Skeletal muscle satellite cell (primary cell): Measurements from ENCODE around the gene RPL13.
"Not testable (repeated sequence)": the region's sequence is repeated elsewhere in the genome, so short reads cannot be mapped to it uniquely, and the experiment has no call there.

Source experiments
- H3K27me3 ChIP-seq: 2 replicates; pipeline ENCODE4 v1.7.0; 2013; ENCODE audit warnings: low read length; ENCODE audit not compliant: control insufficient read depth, insufficient read depth
- H3K36me3 ChIP-seq: 2 replicates; pipeline ENCODE4 v1.7.0; 2013; ENCODE audit warnings: mild to moderate bottlenecking, control low read depth, low read length; ENCODE audit not compliant: insufficient read depth
- H3K4me1 ChIP-seq: 2 replicates; pipeline ENCODE4 v1.7.0; 2013; ENCODE audit warnings: low read length; ENCODE audit not compliant: control insufficient read depth, insufficient read depth
- H3K4me2 ChIP-seq: 2 replicates; pipeline ENCODE4 v1.7.0; 2013; ENCODE audit warnings: mild to moderate bottlenecking, low read length
- H3K4me3 ChIP-seq: 2 replicates; pipeline ENCODE4 v1.7.0; 2013; ENCODE audit warnings: low read length
- H3K9ac ChIP-seq: 2 replicates; pipeline ENCODE4 v1.7.0; 2013; ENCODE audit warnings: mild to moderate bottlenecking, low read depth, low read length, moderate library complexity
- H3K9me3 ChIP-seq: replicated peaks from 2 replicates; pipeline ENCODE4 v1.7.0; 2013; ENCODE audit warnings: mild to moderate bottlenecking, control low read depth, low read length

The RPL13 gene

DNA sequence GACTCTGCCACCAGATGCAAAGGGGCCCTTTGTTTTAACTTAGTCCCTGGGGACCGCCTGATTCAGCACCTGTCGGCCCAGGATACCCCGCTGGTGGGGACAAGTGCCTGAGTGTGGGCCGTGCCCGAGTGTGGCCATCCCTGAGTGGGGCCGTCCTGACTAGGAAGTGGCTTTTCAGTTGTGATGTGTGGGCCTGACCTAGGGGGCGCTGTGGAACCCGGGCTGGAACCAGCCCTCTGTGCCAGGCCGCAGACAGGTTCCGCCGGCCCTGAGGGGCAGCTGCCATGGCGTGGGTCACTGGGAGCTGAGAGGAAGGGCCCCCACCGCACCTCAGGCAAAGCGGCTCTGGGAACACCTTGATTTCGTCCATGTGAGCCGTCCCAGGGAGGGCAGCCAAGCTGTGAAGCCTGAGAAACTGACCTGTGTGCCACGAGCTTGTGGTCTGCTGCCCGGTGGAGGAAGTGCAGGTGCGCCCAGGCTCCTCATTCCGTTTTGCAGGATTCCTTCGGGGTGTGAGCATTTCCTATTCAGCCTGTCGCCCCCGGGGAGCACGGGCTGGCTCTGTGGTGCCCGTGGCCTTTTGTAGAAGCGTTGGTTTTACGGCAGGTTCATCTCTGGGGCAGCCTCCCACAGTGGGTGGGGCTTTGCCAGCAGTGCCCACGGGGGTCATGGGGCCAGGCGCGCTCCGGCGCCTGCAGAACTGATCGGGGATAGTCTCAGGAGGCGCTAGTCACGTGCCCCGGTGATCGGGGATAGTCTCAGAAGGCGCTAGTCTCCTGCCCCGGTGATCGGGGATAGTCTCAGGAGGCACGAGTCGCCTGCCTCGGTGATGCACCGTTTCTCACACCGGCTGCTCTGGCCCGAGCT lies 5.3 kb downstream of the RPL13 start:
- Histone ChIP-seq H3K9me3 (no peaks in the 10 kb centered on the region), H3K9ac (peak overlapping the region; percentile 28), H3K4me1 (peaks cover 45% of the 10 kb centered on the region), H3K27me3 (no peaks in the 10 kb centered on the region), H3K4me3 (peak overlapping the region; percentile 41), H3K4me2 (peak overlapping the region; percentile 84), H3K36me3 (peaks cover 40% of the 10 kb centered on the region)

DNA sequence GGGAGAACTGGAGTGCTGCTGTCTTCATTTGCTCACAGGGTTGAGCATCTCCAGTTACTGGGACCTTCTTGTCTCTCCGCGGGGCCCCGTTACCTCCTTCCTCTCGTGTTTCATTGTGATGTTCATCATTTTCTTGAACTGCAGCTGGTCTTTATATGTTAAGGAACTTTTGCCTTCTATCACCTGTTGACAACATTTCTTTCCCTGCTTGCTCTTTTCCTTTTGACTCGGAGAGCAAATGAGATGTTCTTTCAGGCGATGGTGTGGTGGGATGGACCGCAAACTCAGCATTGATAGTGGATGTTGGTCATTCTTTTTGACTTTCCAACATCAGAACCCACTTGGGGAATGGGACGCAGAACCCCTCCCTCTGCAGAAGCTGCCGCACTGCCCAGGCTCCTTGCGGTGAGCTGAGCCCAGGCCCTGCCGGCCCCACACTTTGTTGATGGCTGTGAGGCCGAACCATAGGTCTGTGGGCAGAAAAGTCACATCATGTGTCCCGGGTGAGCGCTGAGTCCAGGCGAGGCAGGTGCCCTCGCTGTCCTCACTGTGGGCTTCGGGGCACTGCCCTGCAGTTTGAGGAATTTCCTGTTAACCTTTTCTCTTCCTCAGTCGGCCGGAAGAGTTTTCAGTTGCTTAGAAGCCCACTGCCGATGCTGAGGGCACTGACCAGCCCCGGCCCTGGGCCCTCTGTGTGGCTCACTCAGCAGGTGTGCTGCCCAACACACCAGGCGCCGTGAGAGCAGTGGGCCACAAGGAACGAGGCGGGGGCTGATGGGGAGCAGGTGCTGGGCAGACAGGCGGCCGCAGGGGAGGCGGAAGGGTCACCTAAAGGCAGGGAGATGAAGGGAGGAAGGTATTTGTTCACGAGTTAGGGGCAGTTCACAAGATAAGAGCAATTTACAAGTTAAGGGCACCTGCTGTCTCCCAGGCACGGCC lies 7.4 kb downstream of the RPL13 start:
- no peak overlapping the region for H3K4me3 ChIP-seq
- no peak overlapping the region for H3K9ac ChIP-seq
- no peak overlapping the region for H3K4me2 ChIP-seq
- H3K4me1 ChIP-seq, result peaks cover 33% of the 10 kb centered on the region
- H3K27me3 ChIP-seq, result no peaks in the 10 kb centered on the region
- no peaks in the 10 kb centered on the region for H3K9me3 ChIP-seq
- peaks cover 21% of the 10 kb centered on the region for H3K36me3 ChIP-seq

DNA sequence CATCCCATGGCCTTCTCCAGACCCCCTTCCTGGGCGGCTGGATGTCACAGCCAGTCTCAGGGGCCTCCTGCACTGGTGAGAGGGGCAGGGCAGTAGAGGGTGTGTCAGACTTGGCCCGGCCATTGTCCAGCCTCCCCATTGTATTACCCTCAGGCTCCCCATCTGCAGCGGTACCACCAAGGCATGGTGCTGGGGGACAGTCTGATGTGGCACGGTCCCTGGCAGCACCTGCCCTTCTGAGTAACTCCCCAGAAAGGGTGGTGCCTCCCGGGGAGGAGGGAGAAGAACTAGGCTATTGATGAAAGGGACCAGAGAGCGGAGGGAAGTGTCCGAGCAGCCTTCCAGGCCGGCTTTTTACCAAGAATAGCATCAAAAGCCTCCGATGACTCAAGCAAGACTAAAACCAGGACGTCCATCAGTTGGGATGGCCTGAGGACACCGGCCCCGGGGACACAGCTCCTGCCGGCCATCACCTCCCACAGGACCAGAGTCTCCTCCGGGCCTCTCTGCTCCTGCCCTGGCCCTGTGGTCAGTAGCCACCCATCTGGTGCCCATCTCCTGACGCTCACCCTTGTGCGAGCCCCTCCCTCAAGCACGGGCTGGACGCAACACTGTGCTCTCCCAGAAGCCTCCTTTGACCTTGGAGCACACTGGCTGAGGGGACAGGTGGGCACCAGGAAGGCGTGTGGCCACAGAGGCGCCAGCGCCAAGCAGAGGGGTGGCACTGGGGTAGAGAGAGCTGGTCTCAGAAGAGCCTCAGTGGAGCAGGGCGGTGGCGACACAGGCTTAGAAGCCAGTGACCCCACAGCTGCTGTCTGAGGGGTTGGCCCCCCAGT lies 9.2 kb downstream of the RPL13 start:
- no peak overlapping the region for H3K9ac ChIP-seq

DNA sequence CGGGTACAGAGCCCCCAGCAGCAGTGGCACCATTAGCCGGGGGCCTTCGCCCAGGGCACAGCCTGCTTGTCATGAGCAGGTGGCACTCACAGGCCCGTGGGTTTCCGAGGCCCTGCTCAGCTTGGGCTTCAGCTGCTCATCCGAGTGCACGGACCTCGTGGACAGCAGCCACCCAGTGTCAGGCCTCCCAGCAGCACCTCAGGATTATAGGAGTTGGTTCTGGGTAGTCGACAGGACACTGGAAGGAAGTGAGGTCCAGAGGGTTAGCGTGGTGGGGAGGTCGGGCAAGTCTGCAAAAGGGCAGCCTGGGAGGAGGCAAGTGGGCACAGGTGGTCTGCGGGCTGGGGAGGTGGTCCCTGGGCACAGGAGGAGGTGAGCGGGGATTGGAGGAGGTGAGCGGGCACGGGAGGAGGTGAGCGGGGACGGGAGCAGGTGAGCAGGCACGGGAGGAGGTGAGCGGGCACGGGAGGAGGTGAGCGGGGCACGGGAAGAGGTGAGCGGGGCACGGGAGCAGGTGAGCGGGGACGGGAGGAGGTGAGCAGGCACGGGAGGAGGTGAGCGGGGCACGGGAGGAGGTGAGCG lies 10.0 kb downstream of the RPL13 start:
- Histone ChIP-seq H3K9ac (no peak overlapping the region), H3K36me3 (no peaks in the 10 kb centered on the region), H3K4me3 (no peak overlapping the region), H3K4me2 (no peak overlapping the region), H3K27me3 (no peaks in the 10 kb centered on the region), H3K9me3 (no peaks in the 10 kb centered on the region), H3K4me1 (peaks cover 25% of the 10 kb centered on the region)

More for the DNA sequence above, 9.2 kb downstream of the RPL13 start:
- H3K9me3 ChIP-seq, result no peaks in the 10 kb centered on the region
- H3K4me2 ChIP-seq, result no peak overlapping the region
- peaks cover 26% of the 10 kb centered on the region for H3K4me1 ChIP-seq
- H3K36me3 ChIP-seq, result peaks cover 3% of the 10 kb centered on the region
- no peaks in the 10 kb centered on the region for H3K27me3 ChIP-seq
- no peak overlapping the region for H3K4me3 ChIP-seq

DNA sequence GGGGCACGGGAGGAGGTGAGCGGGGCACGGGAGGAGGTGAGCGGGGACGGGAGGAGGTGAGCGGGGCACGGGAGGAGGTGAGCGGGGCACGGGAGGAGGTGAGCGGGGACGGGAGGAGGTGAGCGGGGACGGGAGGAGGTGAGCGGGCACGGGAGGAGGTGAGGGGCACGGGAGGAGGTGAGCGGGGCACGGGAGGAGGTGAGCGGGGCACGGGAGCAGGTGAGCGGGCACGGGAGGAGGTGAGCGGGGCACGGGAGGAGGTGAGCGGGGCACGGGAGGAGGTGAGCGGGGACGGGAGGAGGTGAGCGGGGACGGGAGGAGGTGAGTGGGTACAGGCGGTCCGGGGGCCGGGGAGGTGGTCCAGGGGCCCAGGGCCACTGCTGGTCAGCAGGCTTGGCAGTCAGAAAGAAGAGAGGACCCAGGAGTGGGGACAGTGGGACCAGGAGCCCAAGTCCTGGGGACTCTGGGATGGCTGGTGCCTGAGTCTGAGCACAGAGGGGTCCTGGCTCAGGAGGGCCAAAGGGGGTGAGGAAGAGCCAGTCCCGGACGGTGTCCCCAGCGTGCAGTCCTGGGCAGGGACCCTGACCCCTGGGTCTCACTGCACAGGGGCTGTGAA lies 10.6 kb downstream of the RPL13 start:
- not testable (repeated sequence) for H3K9me3 ChIP-seq, H3K4me2 ChIP-seq, H3K36me3 ChIP-seq, H3K27me3 ChIP-seq, H3K9ac ChIP-seq, H3K4me3 ChIP-seq
- peaks cover 19% of the 10 kb centered on the region for H3K4me1 ChIP-seq

DNA sequence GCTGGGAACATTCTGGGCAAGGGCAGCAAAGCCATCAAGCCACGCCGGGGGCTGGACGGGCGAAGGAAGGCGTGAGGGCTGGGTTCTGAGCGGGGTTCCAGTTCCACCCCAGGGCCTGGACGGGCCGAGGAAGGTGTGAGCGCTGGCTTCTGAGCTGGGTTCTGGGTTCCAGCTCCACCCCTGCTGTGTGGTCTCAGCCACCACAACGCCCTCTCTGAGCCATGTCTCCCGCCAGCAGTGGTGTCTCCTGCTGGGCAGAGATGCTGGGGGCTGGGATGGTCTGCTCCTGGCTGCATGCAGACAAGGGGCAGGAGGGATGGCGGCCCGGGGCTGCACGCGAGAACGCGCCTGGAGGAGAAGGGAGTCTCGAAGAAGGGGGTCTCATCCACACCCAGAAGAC lies 11.2 kb downstream of the RPL13 start:
- Histone ChIP-seq H3K4me2 (no peak overlapping the region), H3K4me3 (no peak overlapping the region), H3K4me1 (peaks cover 17% of the 10 kb centered on the region), H3K9ac (no peak overlapping the region), H3K27me3 (no peaks in the 10 kb centered on the region), H3K9me3 (no peaks in the 10 kb centered on the region), H3K36me3 (no peaks in the 10 kb centered on the region)

DNA sequence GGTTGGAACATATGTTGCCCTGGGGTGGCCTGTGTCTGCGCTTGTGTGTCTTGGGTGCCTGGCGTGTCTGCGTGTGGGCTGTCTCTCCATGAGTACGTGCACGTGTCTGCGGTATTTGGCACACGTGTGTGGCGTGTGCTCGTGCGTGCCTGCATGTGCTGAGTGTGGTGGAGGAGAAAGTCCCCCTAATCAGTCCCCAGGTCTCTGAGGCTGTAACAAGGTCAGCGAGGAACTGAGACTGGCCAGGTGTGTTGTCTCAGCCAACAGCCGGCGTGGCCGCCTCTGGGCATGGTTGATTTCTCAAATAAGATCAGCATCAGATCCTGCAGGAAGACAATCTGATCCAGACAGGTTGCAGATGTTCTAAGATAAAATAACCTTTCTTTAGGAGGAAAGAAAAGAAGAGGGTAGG lies 11.6 kb downstream of the RPL13 start:
- no peak overlapping the region for H3K4me2 ChIP-seq
- no peak overlapping the region for H3K9ac ChIP-seq
- no peaks in the 10 kb centered on the region for H3K9me3 ChIP-seq
- H3K4me3 ChIP-seq, result no peak overlapping the region
- H3K27me3 ChIP-seq, result no peaks in the 10 kb centered on the region
- peaks cover 20% of the 10 kb centered on the region for H3K4me1 ChIP-seq
- peaks cover 4% of the 10 kb centered on the region for H3K36me3 ChIP-seq

DNA sequence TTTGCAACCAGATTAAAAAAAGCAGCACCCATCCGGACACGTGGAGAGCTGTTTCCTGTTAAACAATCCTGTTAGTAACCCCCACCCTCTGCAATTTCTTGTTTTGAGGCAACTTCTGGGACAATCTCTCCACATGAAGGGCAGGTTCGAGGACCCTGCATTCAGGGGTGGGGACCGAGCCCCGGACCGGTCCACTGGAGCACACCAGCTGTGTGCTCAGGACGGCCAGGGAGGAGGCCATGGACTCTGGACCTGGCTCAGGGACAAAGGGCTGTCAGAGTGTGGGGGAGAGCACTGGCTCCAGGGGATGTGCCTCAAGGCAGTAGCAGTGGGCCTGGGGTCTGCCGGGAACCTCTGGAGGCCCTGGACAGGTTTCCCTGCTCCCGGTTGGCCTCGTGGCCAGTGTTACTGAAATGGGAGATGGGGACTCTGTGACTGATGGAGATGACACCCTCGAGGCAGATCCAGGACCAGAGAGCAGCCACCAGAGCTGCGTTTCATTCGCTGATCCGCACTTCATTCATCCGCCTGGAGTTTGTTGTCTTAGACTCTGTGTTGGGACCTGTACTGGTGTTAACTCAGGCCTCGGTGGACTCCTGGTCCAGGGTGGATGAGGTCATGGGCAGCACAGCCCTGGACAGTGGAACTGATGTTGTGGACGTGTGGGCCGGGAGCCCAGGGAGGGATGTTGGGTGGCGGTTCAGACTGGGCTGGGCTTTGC lies 12.2 kb downstream of the RPL13 start:
- Histone ChIP-seq H3K36me3 (peaks cover 10% of the 10 kb centered on the region), H3K4me3 (no peak overlapping the region), H3K27me3 (no peaks in the 10 kb centered on the region)

DNA sequence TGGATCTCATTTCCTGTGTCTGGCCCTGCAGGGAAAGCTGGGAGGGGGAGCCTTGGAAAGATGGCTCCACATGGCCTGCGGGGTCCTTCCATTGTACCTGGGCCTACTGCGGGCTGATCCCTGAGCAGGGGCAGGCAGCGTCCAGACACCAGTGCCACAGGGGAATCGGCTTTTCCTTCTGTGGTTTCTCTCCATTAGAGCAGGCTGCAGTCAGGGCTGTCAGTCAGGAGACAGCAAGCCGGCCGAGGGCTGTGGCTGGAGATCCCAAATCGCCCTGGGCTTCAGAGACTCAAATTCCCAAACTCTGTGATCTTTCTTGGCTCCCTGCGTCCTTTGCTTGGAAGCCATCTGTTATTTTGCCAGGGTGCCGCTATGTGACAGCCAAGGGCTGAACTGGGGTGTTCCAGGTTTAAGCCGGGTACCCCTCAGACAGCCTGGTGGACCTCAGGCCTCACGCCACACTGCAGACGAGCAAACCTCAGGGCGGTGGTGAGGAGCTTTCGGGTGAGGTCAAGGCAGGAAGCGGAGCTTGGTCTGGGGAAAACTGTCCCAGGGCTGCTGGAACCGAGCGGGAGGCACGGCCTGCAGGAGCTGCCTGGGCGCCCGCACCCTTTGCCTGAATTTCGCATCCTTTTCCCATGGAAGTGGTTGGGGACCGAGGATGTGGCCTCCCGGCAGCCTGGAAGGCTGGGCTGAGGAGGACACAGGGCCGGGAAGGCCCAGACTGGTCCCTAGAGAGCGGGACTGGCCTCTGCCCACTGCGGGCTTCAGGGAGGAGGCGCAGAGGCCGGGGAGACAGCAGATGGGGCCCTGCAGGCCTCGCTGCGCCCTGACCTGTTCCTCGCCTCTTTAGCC lies 13.6 kb downstream of the RPL13 start:
- Histone ChIP-seq H3K4me2 (peak overlapping the region; percentile 88), H3K9me3 (no peaks in the 10 kb centered on the region), H3K9ac (peak overlapping the region; percentile 89), H3K4me3 (peak overlapping the region; percentile 96), H3K4me1 (peaks cover 27% of the 10 kb centered on the region), H3K27me3 (no peaks in the 10 kb centered on the region), H3K36me3 (peaks cover 20% of the 10 kb centered on the region)

More for the DNA sequence above, 12.2 kb downstream of the RPL13 start:
- no peaks in the 10 kb centered on the region for H3K9me3 ChIP-seq
- H3K4me2 ChIP-seq, result no peak overlapping the region
- no peak overlapping the region for H3K9ac ChIP-seq
- H3K4me1 ChIP-seq, result peaks cover 26% of the 10 kb centered on the region
